ENCODE data around the gene EIF5. TPM values are rescaled to one million over a fixed set of nuclear protein-coding genes. Genes with fewer than 3 reads are reported as not detected.
"Not testable (repeated sequence)": the region's sequence is repeated elsewhere in the genome, so short reads cannot be mapped to it uniquely, and the experiment has no call there.

The EIF5 gene
- total and polyA plus RNA-seq, 8 donors, result 159 to 239 (median 210) TPM

GRCh38 chr14:103348154-103348553, 14.1 kb downstream of the EIF5 start:
- no peak for DNase-seq
- intact Hi-C loops (cut with DNase I), result no loop called here
- Histone ChIP-seq H3K9me3 (no peaks in the 10 kb centered on the region), H3K27me3 (no peaks in the 10 kb centered on the region), H3K27ac (no peak overlapping the region), H3K36me3 (peaks cover 4 to 21% of the 10 kb centered on the region in 2 donors), H3K4me3 (no peak overlapping the region), H3K4me1 (no peaks in the 10 kb centered on the region)
- ATAC-seq, result no peak
- TF ChIP-seq CTCF (IDR thresholded peaks at IDR 0.05), result no peak

GRCh38 chr14:103349982-103350381, 15.9 kb downstream of the EIF5 start:
- H3K4me3 ChIP-seq, result no peak overlapping the region
- intact Hi-C loops (cut with DNase I), result no loop called here
- no peaks in the 10 kb centered on the region for H3K27me3 ChIP-seq
- no peaks in the 10 kb centered on the region for H3K9me3 ChIP-seq
- TF ChIP-seq CTCF (IDR thresholded peaks at IDR 0.05), result no peak
- H3K4me1 ChIP-seq, result no peaks in the 10 kb centered on the region
- no peak for DNase-seq
- no peak for ATAC-seq
- H3K36me3 ChIP-seq, result peaks cover 0 to 2% of the 10 kb centered on the region in 2 donors
- no peak overlapping the region for H3K27ac ChIP-seq

- Histone ChIP-seq H3K9me3 (no peaks in the 10 kb centered on the region), H3K4me1 (no peaks in the 10 kb centered on the region), H3K27me3 (no peaks in the 10 kb centered on the region), H3K4me3 (no peak overlapping the region), H3K27ac (no peak overlapping the region), H3K36me3 (no peaks in the 10 kb centered on the region)
- DNase-seq (no peak), ATAC-seq (no peak)
- TF ChIP-seq CTCF (IDR thresholded peaks at IDR 0.05), result no peak
- intact Hi-C loops (cut with DNase I), result no loop called here
These were observed 19.3 kb downstream of the EIF5 start for GRCh38 chr14:103353362-103353761.

GRCh38 chr14:103354141-103354540, 20.1 kb downstream of the EIF5 start:
- ATAC-seq (no peak), DNase-seq (no peak)
- H3K27ac ChIP-seq, result no peak overlapping the region
- intact Hi-C loops (cut with DNase I), result no loop called here
- no peaks in the 10 kb centered on the region for H3K9me3 ChIP-seq
- no peaks in the 10 kb centered on the region for H3K4me1 ChIP-seq
- TF ChIP-seq CTCF (IDR thresholded peaks at IDR 0.05), result no peak
- H3K27me3 ChIP-seq, result no peaks in the 10 kb centered on the region
- no peak overlapping the region for H3K4me3 ChIP-seq
- H3K36me3 ChIP-seq, result no peaks in the 10 kb centered on the region

- H3K27ac ChIP-seq, result no peak overlapping the region
- no peaks in the 10 kb centered on the region for H3K27me3 ChIP-seq
- ATAC-seq (peak; percentile 42), DNase-seq (peak in 1 of 4 donors; percentile 19)
- H3K4me3 ChIP-seq, result no peak overlapping the region
- no peaks in the 10 kb centered on the region for H3K9me3 ChIP-seq
- no peaks in the 10 kb centered on the region for H3K4me1 ChIP-seq
- intact Hi-C loops (cut with DNase I), result no loop called here
- no peak for TF ChIP-seq CTCF (IDR thresholded peaks at IDR 0.05)
- no peaks in the 10 kb centered on the region for H3K36me3 ChIP-seq
These were observed 22.1 kb downstream of the EIF5 start for GRCh38 chr14:103356024-103356682.

- DNase-seq; H3K27me3 ChIP-seq; H3K4me1 ChIP-seq; H3K4me3 ChIP-seq; H3K36me3 ChIP-seq; ATAC-seq; H3K27ac ChIP-seq; intact Hi-C loops (cut with DNase I); H3K9me3 ChIP-seq: not testable (repeated sequence)
These were observed 23.5 kb downstream of the EIF5 start for GRCh38 chr14:103357552-103357951.

Data from left lung (tissue), 10 donors.